Measurements from ENCODE around the gene CAPN2.
A peak's percentile ranks its signal among the peaks of the same experiment; 100 is the strongest.

Gene CAPN2

GRCh38 chr1:223700942-223701637 is 11.2 kb upstream of the CAPN2 start (continued):
- no peak for TF ChIP-seq REST (tag by site-specific recombination; IDR thresholded peaks at IDR 0.05)
- TF ChIP-seq ZNF626 (tag by site-specific recombination; IDR thresholded peaks at IDR 0.05): no peak
- TF ChIP-seq ZNF510 (tag by site-specific recombination; IDR thresholded peaks at IDR 0.05; ENCODE audit: insufficient replicate concordance): no peak
- TF ChIP-seq ZNF174 (tag by site-specific recombination; IDR thresholded peaks at IDR 0.05): no peak
- TF ChIP-seq ZNF266 (tag by site-specific recombination; IDR thresholded peaks at IDR 0.05; ENCODE audit: low read depth): no peak
- TF ChIP-seq ELK4 (IDR thresholded peaks at IDR 0.05; ENCODE audit: borderline replicate concordance, low read depth, low read length): no peak
- no peak for TF ChIP-seq ZBTB11 (tag by site-specific recombination; conservative IDR thresholded peaks at IDR 0.05; ENCODE audit: low read depth)
- TF ChIP-seq ZBTB17 (tag by site-specific recombination; IDR thresholded peaks at IDR 0.05): no peak; the same call in 1 of the 2 replicates
- no peak for TF ChIP-seq ZNF654 (tag by site-specific recombination; IDR thresholded peaks at IDR 0.05; ENCODE audit: low read depth)
- no peak for TF ChIP-seq MYNN (tag by site-specific recombination; IDR thresholded peaks at IDR 0.05; ENCODE audit: borderline replicate concordance)
- no peak for TF ChIP-seq ZNF140 (tag by site-specific recombination; IDR thresholded peaks at IDR 0.05)
- no peak for TF ChIP-seq ZFP3 (tag by site-specific recombination; IDR thresholded peaks at IDR 0.05; ENCODE audit: low read depth)
- 0 out of 2 replicates have a peak, but pooled peaks have one; percentile 55 for TF ChIP-seq SP7 (tag by site-specific recombination; IDR thresholded peaks at IDR 0.05)
- TF ChIP-seq PRDM4 (tag by site-specific recombination; IDR thresholded peaks at IDR 0.05): no peak
- TF ChIP-seq SALL2 (tag by site-specific recombination; IDR thresholded peaks at IDR 0.05; ENCODE audit: borderline replicate concordance): no peak
- TF ChIP-seq SCRT2 (tag by site-specific recombination; IDR thresholded peaks at IDR 0.05): no peak
- TF ChIP-seq GLI2 (tag by site-specific recombination; IDR thresholded peaks at IDR 0.05; ENCODE audit: borderline replicate concordance, low read depth): no peak
- no peak for TF ChIP-seq ZNF785 (tag by site-specific recombination; IDR thresholded peaks at IDR 0.05)
- no peak for TF ChIP-seq KLF9 (tag by site-specific recombination; IDR thresholded peaks at IDR 0.05; ENCODE audit: low read depth)
- TF ChIP-seq ZBTB8A (tag by site-specific recombination; IDR thresholded peaks at IDR 0.05): 0 out of 2 replicates have a peak, but pooled peaks have one; percentile 10
- TF ChIP-seq ZNF513 (tag by site-specific recombination; IDR thresholded peaks at IDR 0.05): no peak
- no peak for TF ChIP-seq ZNF391 (tag by site-specific recombination; IDR thresholded peaks at IDR 0.05; ENCODE audit: borderline replicate concordance, low read depth)
- TF ChIP-seq ZNF211 (tag by site-specific recombination; IDR thresholded peaks at IDR 0.05; ENCODE audit: low read depth): no peak
- no peak for TF ChIP-seq ZNF362 (tag by site-specific recombination; IDR thresholded peaks at IDR 0.05)
- TF ChIP-seq ZFHX2 (tag by site-specific recombination; conservative IDR thresholded peaks at IDR 0.05): no peak
- TF ChIP-seq ZEB2 (tag by site-specific recombination; IDR thresholded peaks at IDR 0.05): 0 out of 2 replicates have a peak, but pooled peaks have one; percentile 19

All from HEK293 (cell line).